Liver (tissue), 9 donors: ENCODE measurements around the gene ELP4. TPM values are rescaled to one million over a fixed set of nuclear protein-coding genes. Genes with fewer than 3 reads are reported as not detected.

Experiments used
- DNase-seq: peaks from one replicate; pipeline ENCODE4 v3.0.0-alpha.2; 2017; ENCODE audit warnings: low spot score
- H3K27ac ChIP-seq, 2 donors: one replicate each; pipeline ENCODE4 v1.7.0; 2013; ENCODE audit warnings: inconsistent platforms in 2 of 2, low read length in 2 of 2, control low read depth in 1 of 2, low read depth in 1 of 2, mild to moderate bottlenecking in 1 of 2
- H3K27me3 ChIP-seq, 4 donors: one replicate each; pipeline versions ENCODE4 v1.6.1 to v1.7.0; 2013; ENCODE audit warnings: low read length in 3 of 4, inconsistent platforms in 1 of 4, mild to moderate bottlenecking in 1 of 4, moderate library complexity in 1 of 4; ENCODE audit not compliant: control insufficient read depth in 4 of 4, insufficient read depth in 4 of 4
- H3K36me3 ChIP-seq, 4 donors: one replicate each; pipeline versions ENCODE4 v1.6.1 to v1.7.0; 2013; ENCODE audit warnings: low read length in 3 of 4, mild to moderate bottlenecking in 3 of 4, low read depth in 1 of 4, moderate library complexity in 1 of 4; ENCODE audit not compliant: control insufficient read depth in 4 of 4, insufficient read depth in 3 of 4
- H3K4me1 ChIP-seq, 4 donors: one replicate each; pipeline versions ENCODE4 v1.6.1 to v1.7.0; 2013; ENCODE audit warnings: low read length in 3 of 4, mild to moderate bottlenecking in 3 of 4, moderate library complexity in 1 of 4; ENCODE audit not compliant: control insufficient read depth in 4 of 4, insufficient read depth in 4 of 4
- H3K4me3 ChIP-seq, 3 donors: one replicate each; pipeline versions ENCODE4 v1.6.1 to v1.7.0; 2013; ENCODE audit warnings: low read length in 3 of 3, control low read depth in 1 of 3, low read depth in 1 of 3, mild to moderate bottlenecking in 1 of 3
- H3K9ac ChIP-seq, 2 donors: one replicate each; pipeline ENCODE4 v1.7.0; 2013; ENCODE audit warnings: low read length in 2 of 2, mild to moderate bottlenecking in 2 of 2, moderate library complexity in 2 of 2, control low read depth in 1 of 2, low read depth in 1 of 2
- H3K9me3 ChIP-seq, 4 donors: one replicate each; pipeline versions ENCODE4 v1.6.1 to v1.7.0; 2013; ENCODE audit warnings: low read length in 3 of 4; ENCODE audit not compliant: control insufficient read depth in 4 of 4
- ATF3 ChIP-seq: IDR thresholded peaks from 2 replicates; pipeline ENCODE4 v1.6.1; 2016; ENCODE audit warnings: antibody characterized with exemption
- EGR1 ChIP-seq, 2 donors: IDR thresholded peaks; 2 replicates each; pipeline ENCODE4 v1.6.1; 2016 to 2018; ENCODE audit warnings: antibody characterized with exemption in 2 of 2, low read depth in 2 of 2
- FOXA2 ChIP-seq: IDR thresholded peaks from 2 replicates; pipeline ENCODE4 v1.6.1; 2016; ENCODE audit warnings: antibody characterized with exemption
- GABPA ChIP-seq, 2 donors: IDR thresholded peaks in 1 of 2; conservative IDR thresholded peaks in 1 of 2; 2 replicates each; pipeline ENCODE4 v1.6.1; 2016; ENCODE audit warnings: antibody characterized with exemption in 2 of 2, mild to moderate bottlenecking in 1 of 2, moderate library complexity in 1 of 2
- HNF4A ChIP-seq, 2 donors: conservative IDR thresholded peaks; 2 replicates each; pipeline ENCODE4 v1.6.1; 2016; ENCODE audit warnings: antibody characterized with exemption in 2 of 2, mild to moderate bottlenecking in 2 of 2
- JUND ChIP-seq, 2 donors: IDR thresholded peaks; 2 replicates each; pipeline ENCODE4 v1.6.1; 2016; ENCODE audit warnings: antibody characterized with exemption in 2 of 2
- MAX ChIP-seq: IDR thresholded peaks from 2 replicates; pipeline ENCODE4 v1.6.1; 2016; ENCODE audit warnings: antibody characterized with exemption
- NR2F2 ChIP-seq: IDR thresholded peaks from 2 replicates; pipeline ENCODE4 v1.6.1; 2016; ENCODE audit warnings: antibody characterized with exemption
- RAD21 ChIP-seq, 2 donors: IDR thresholded peaks; 2 replicates each; pipeline ENCODE4 v1.6.1; 2016; ENCODE audit warnings: antibody characterized with exemption in 2 of 2, mild to moderate bottlenecking in 2 of 2
- REST ChIP-seq: IDR thresholded peaks from 2 replicates; pipeline ENCODE4 v1.6.1; 2016; ENCODE audit warnings: antibody characterized with exemption, mild to moderate bottlenecking
- RXRA ChIP-seq, 2 donors: IDR thresholded peaks; 2 replicates each; pipeline ENCODE4 v1.6.1; 2017 to 2018; ENCODE audit warnings: antibody characterized with exemption in 2 of 2, mild to moderate bottlenecking in 1 of 2
- TAF1 ChIP-seq: conservative IDR thresholded peaks from 2 replicates; pipeline ENCODE4 v1.6.1; 2016; ENCODE audit warnings: antibody characterized with exemption, mild to moderate bottlenecking
- YY1 ChIP-seq: IDR thresholded peaks from 2 replicates; pipeline ENCODE4 v1.6.1; 2016; ENCODE audit warnings: antibody characterized with exemption, mild to moderate bottlenecking
- ZBTB33 ChIP-seq: IDR thresholded peaks from 2 replicates; pipeline ENCODE4 v1.6.1; 2016; ENCODE audit warnings: antibody characterized with exemption
- WGBS: extraction: QIAGEN DNeasy Blood & Tissue Kit; methylation state at CpG from one replicate; pipeline ENCODE4 v1.1.7; 2013; 5-methylcytosine and 5-hydroxymethylcytosine counted together
- polyA plus RNA-seq, 2 donors: library from polyadenylated mRNA; stranded (reverse) in 1 of 2; unstranded in 1 of 2; fragments of 200-250 nt in 1 of 2; fragments of >200 nt in 1 of 2; fragmentation: Nextera tagmentation in 1 of 2; extraction: Ambion mirVana in 1 of 2; gene quantifications; one replicate each; pipeline versions ENCODE4 v1.2.1 to v1.2.3, GENCODE V29; 2013 to 2015
- total RNA-seq, 2 donors: library from RNA; depleted of rRNA; stranded (reverse); fragments of >200 nt; gene quantifications; one replicate each; pipeline ENCODE4 v1.2.3, GENCODE V29; 2014
- donor health status: healthy.
- donor health status: healthy.
- donor health status: healthy.
- donor health status: healthy.
- donor health status: healthy.

The ELP4 gene
- total and polyA plus RNA-seq, 4 donors = 6.0 to 18.8 (median 12.5) TPM

- no peak for DNase-seq
- no peaks in the 10 kb centered on the region for H3K36me3 ChIP-seq
- H3K9ac ChIP-seq = no peak overlapping the region
- H3K9me3 ChIP-seq = no peaks in the 10 kb centered on the region
- no peaks in the 10 kb centered on the region for H3K4me1 ChIP-seq
- no peak overlapping the region for H3K4me3 ChIP-seq
- TF ChIP-seq ATF3 = no peak
- TF ChIP-seq RAD21 (IDR thresholded peaks at IDR 0.05) = no peak
- TF ChIP-seq REST = no peak
- no peak overlapping the region for H3K27ac ChIP-seq
- H3K27me3 ChIP-seq = no peaks in the 10 kb centered on the region
- WGBS = 85% methylated on average over 2 of the region's 2 CpGs
These were observed 31.4 kb upstream of the ELP4 start for GRCh38 chr11:31478223-31478590.

- Histone ChIP-seq H3K4me3 (no peak overlapping the region), H3K27ac (no peak overlapping the region), H3K36me3 (no peaks in the 10 kb centered on the region), H3K9ac (no peak overlapping the region), H3K4me1 (no peaks in the 10 kb centered on the region), H3K9me3 (no peaks in the 10 kb centered on the region), H3K27me3 (no peaks in the 10 kb centered on the region)
- 96% methylated on average over 4 of the region's 4 CpGs for WGBS
- DNase-seq = no peak
- TF ChIP-seq GABPA (IDR thresholded peaks at IDR 0.05 in 1 of 2, conservative IDR thresholded peaks at IDR 0.05 in 1 of 2) = no peak
- no peak for TF ChIP-seq RXRA (IDR thresholded peaks at IDR 0.05)
- no peak for TF ChIP-seq MAX
- no peak for TF ChIP-seq TAF1
- no peak for TF ChIP-seq NR2F2
- TF ChIP-seq HNF4A (conservative IDR thresholded peaks at IDR 0.05) = no peak
- TF ChIP-seq FOXA2 = no peak
- TF ChIP-seq YY1 = no peak
- TF ChIP-seq JUND (IDR thresholded peaks at IDR 0.05) = no peak
- no peak for TF ChIP-seq ZBTB33
- TF ChIP-seq REST = no peak
- TF ChIP-seq ATF3 = no peak
- TF ChIP-seq EGR1 (IDR thresholded peaks at IDR 0.05; ENCODE audit: low read depth in 2 of 2) = no peak
- no peak for TF ChIP-seq RAD21 (IDR thresholded peaks at IDR 0.05)
These were observed 30.5 kb upstream of the ELP4 start for GRCh38 chr11:31479066-31479465.
